Activated CD8-positive, alpha-beta T cell treated with anti-CD3 and anti-CD28 coated beads for 36 hours (primary cell): ENCODE measurements around the gene CD79A. TPM values are rescaled to one million over a fixed set of nuclear protein-coding genes. Genes with fewer than 3 reads are reported as not detected.
A peak's percentile ranks its signal among the peaks of the same experiment; 100 is the strongest.

ENCODE experiments used
- ATAC-seq: fragments of 200-7000 bp; cut with Tn5 transposase; one replicate; pipeline ENCODE4 v1.10.0; 2021; ENCODE audit warnings: mild to moderate bottlenecking, moderate library complexity
- CTCF ChIA-PET: fragments of 350-600 bp; sonication (Branson Sonifier 250); formaldehyde crosslinking; loops from one replicate; lab custom pipeline; 2021; ENCODE audit warnings: antibody characterized with exemption; lab: Charles Lee
- POLR2A ChIA-PET: fragments of 350-600 bp; sonication (Branson Sonifier 250); formaldehyde crosslinking; loops from one replicate; lab custom pipeline; 2021; ENCODE audit warnings: antibody characterized with exemption; lab: Charles Lee
- DNase-seq: peaks from one replicate; pipeline ENCODE4 v3.0.0-alpha.2; 2020
- H3K27ac Mint-ChIP-seq: one replicate; pipeline ENCODE4 v1.8.0; 2021; ENCODE audit warnings: mild to moderate bottlenecking, mixed read lengths
- H3K27me3 Mint-ChIP-seq: one replicate; pipeline ENCODE4 v1.8.0; 2021; ENCODE audit warnings: mixed read lengths
- H3K36me3 Mint-ChIP-seq: one replicate; pipeline ENCODE4 v1.8.0; 2021; ENCODE audit warnings: low read depth, mixed read lengths
- H3K4me1 Mint-ChIP-seq: one replicate; pipeline ENCODE4 v1.8.0; 2021; ENCODE audit warnings: low read depth, mixed read lengths
- H3K4me3 Mint-ChIP-seq: one replicate; pipeline ENCODE4 v1.8.0; 2021; ENCODE audit warnings: mild to moderate bottlenecking, moderate library complexity, mixed read lengths
- H3K9me3 Mint-ChIP-seq: one replicate; pipeline ENCODE4 v1.8.0; 2021; ENCODE audit warnings: mixed read lengths
- CTCF ChIP-seq: fragments of 200-600 bp; IDR thresholded peaks from one replicate; pipeline ENCODE4 v1.8.0; 2022; ENCODE audit warnings: antibody characterized with exemption, mild to moderate bottlenecking
- intact Hi-C: fragments of 100-400 bp; cut with micrococcal nuclease; formaldehyde crosslinking; loops from one replicate; pipeline ENCODE4 v1.10.0; 2022
- total RNA-seq, 2 experiments: library from RNA; stranded (reverse); gene quantifications; one replicate each; pipeline ENCODE4 v1.2.3, GENCODE V29; 2021

Gene CD79A
- total RNA-seq, 2 experiments from 2014 or later: 19.3 to 21.0 TPM

GRCh38 chr19:41898235-41898634 lies 21.2 kb downstream of the CD79A start:
- H3K27me3 Mint-ChIP-seq: no peaks in the 10 kb centered on the region
- H3K36me3 Mint-ChIP-seq: peaks cover 53% of the 10 kb centered on the region
- peak overlapping the region; percentile 46 for H3K27ac Mint-ChIP-seq
- ChIA-PET POLR2A (interaction anchor here (0.8 to 1.4 kb wide), 6 partner anchors 9 to 39 kb away, joined by 3 to 10 read pairs (median 4); no protein-coding TSS in a partner anchor), CTCF (interaction anchor here (0.8 to 1.2 kb wide), 3 partner anchors 9 to 10 kb away, joined by 3 to 6 read pairs (median 5); no protein-coding TSS in a partner anchor)
- H3K4me3 Mint-ChIP-seq: no peak overlapping the region
- intact Hi-C loops: no loop called here
- TF ChIP-seq CTCF: no peak
- ATAC-seq (no peak), DNase-seq (no peak)
- H3K9me3 Mint-ChIP-seq: no peaks in the 10 kb centered on the region
- H3K4me1 Mint-ChIP-seq: peaks cover 57% of the 10 kb centered on the region

GRCh38 chr19:41901707-41902360 lies 24.8 kb downstream of the CD79A start:
- peaks cover 65% of the 10 kb centered on the region for H3K36me3 Mint-ChIP-seq

GRCh38 chr19:41902594-41902993 lies 25.5 kb downstream of the CD79A start:
- peaks cover 67% of the 10 kb centered on the region for H3K36me3 Mint-ChIP-seq

More at GRCh38 chr19:41901707-41902360, 24.8 kb downstream of the CD79A start:
- TF ChIP-seq CTCF: no peak
- Mint-ChIP-seq H3K4me1 (peaks cover 54% of the 10 kb centered on the region), H3K27ac (peak overlapping the region; percentile 78), H3K9me3 (no peaks in the 10 kb centered on the region), H3K27me3 (no peaks in the 10 kb centered on the region), H3K4me3 (no peak overlapping the region)
- CTCF ChIA-PET: interaction anchor here (0.6 to 1.6 kb wide), 9 partner anchors 7 to 50 kb away, joined by 3 to 5 read pairs (median 3); no protein-coding TSS in a partner anchor
- POLR2A ChIA-PET: interaction anchor here (0.7 to 5.7 kb wide), 11 partner anchors 8 to 41 kb away, joined by 3 to 38 read pairs (median 5); partner anchors contain the start of gene RPS19
- intact Hi-C loops: no loop called here
- peak; percentile 32 for ATAC-seq
- DNase-seq: no peak

GRCh38 chr19:41903193-41903953 lies 26.3 kb downstream of the CD79A start:
- Mint-ChIP-seq H3K9me3 (no peaks in the 10 kb centered on the region), H3K4me3 (no peak overlapping the region), H3K4me1 (peaks cover 49% of the 10 kb centered on the region), H3K27me3 (no peaks in the 10 kb centered on the region), H3K27ac (no peak overlapping the region), H3K36me3 (peaks cover 61% of the 10 kb centered on the region)
- ChIA-PET POLR2A (interaction anchor here (0.7 to 5.7 kb wide), 9 partner anchors 9 to 43 kb away, joined by 3 to 38 read pairs (median 5); partner anchors contain the start of gene RPS19), CTCF (interaction anchor here (0.9 to 1.6 kb wide), 3 partner anchors 15 to 28 kb away, joined by 3 to 5 read pairs (median 3); no protein-coding TSS in a partner anchor)
- DNase-seq (no peak), ATAC-seq (no peak)
- intact Hi-C loops: no loop called here
- no peak for TF ChIP-seq CTCF

More at GRCh38 chr19:41902594-41902993, 25.5 kb downstream of the CD79A start:
- Mint-ChIP-seq H3K9me3 (no peaks in the 10 kb centered on the region), H3K4me1 (peaks cover 55% of the 10 kb centered on the region), H3K4me3 (no peak overlapping the region), H3K27ac (peak overlapping the region; percentile 57), H3K27me3 (no peaks in the 10 kb centered on the region)
- ChIA-PET CTCF (interaction anchor here (0.6 to 1.6 kb wide), 4 partner anchors 8 to 49 kb away, joined by 3 to 5 read pairs (median 3); no protein-coding TSS in a partner anchor), POLR2A (interaction anchor here (0.8 to 5.7 kb wide), 7 partner anchors 9 to 42 kb away, joined by 3 to 38 read pairs (median 8); partner anchors contain the start of gene RPS19)
- DNase-seq (no peak), ATAC-seq (no peak)
- intact Hi-C loops: no loop called here
- TF ChIP-seq CTCF: no peak
